GM13977 (cell line): Measurements from ENCODE around the gene CEP95.

Experiments
- DNase-seq: peaks from one replicate; pipeline ENCODE4 v3.0.0; 2012; ENCODE audit warnings: low spot score
- CTCF ChIP-seq: IDR thresholded peaks from 2 replicates; pipeline ENCODE4 v1.5.1; 2012; ENCODE audit warnings: mild to moderate bottlenecking, control low read depth; ENCODE audit not compliant: insufficient read depth; ENCODE audit errors: extremely low read depth, missing control alignments
- in situ Hi-C: fragments of 300-500 bp; cut with MboI; formaldehyde crosslinking; loops from one replicate; pipeline ENCODE4 v1.12.0; 2022; ENCODE audit warnings: low sequenced_read_pairs, low pct_unique_long_range_greater_than_20kb, mixed read lengths, inconsistent platforms; ENCODE audit not compliant: unreplicated experiment

CEP95 gene

GRCh38 chr17:64538508-64539130 lies 31.8 kb downstream of the CEP95 start:
- DNase-seq: no peak
- TF ChIP-seq CTCF: no peak
- in situ Hi-C loops: no loop called here

- no peak for DNase-seq
- in situ Hi-C loops: no loop called here
- no peak for TF ChIP-seq CTCF
Observed at GRCh38 chr17:64540118-64540776, 33.5 kb downstream of the CEP95 start.

GRCh38 chr17:64544742-64545141 lies 38.0 kb downstream of the CEP95 start:
- in situ Hi-C loops: no loop called here
- no peak for TF ChIP-seq CTCF
- DNase-seq: no peak

GRCh38 chr17:64546716-64547115 lies 39.9 kb downstream of the CEP95 start:
- in situ Hi-C loops: no loop called here
- DNase-seq: no peak
- TF ChIP-seq CTCF: no peak

GRCh38 chr17:64547319-64547718 lies 40.5 kb downstream of the CEP95 start:
- in situ Hi-C loops: no loop called here

GRCh38 chr17:64551461-64551860 lies 44.7 kb downstream of the CEP95 start:
- in situ Hi-C loops: no loop called here
- TF ChIP-seq CTCF: no peak
- DNase-seq: no peak

More at GRCh38 chr17:64547319-64547718, 40.5 kb downstream of the CEP95 start:
- no peak for TF ChIP-seq CTCF
- DNase-seq: no peak
